CD14-positive monocyte (primary cell): ENCODE data around the gene C1QL1. TPM values are rescaled to one million over a fixed set of nuclear protein-coding genes. Genes with fewer than 3 reads are reported as not detected.

Experiments
- DNase-seq, 3 donors: peaks; one replicate each; pipeline ENCODE4 v3.0.0-alpha.2; 2011 to 2022
- H2AFZ ChIP-seq: 2 replicates; pipeline ENCODE4 v1.6.0; 2012; ENCODE audit warnings: mild to moderate bottlenecking, low read depth, low read length, inconsistent platforms; ENCODE audit not compliant: insufficient read depth, poor library complexity, severe bottlenecking
- H3K27ac ChIP-seq, 2 donors: 1 replicate in 1 of 2; 2 replicates in 1 of 2; pipeline ENCODE4 v1.5.1; 2012 to 2013; ENCODE audit warnings: low read length in 2 of 2, control low read depth in 1 of 2, inconsistent platforms in 1 of 2, low read depth in 1 of 2, mild to moderate bottlenecking in 1 of 2
- H3K27me3 ChIP-seq, 2 donors: one replicate each; pipeline versions ENCODE4 v1.6.0 to v1.6.1; 2011 to 2013; ENCODE audit warnings: low read length in 2 of 2; ENCODE audit not compliant: control insufficient read depth in 2 of 2, insufficient read depth in 2 of 2
- H3K36me3 ChIP-seq, 2 donors: replicated peaks in 1 of 2; 1 replicate in 1 of 2; 2 replicates in 1 of 2; pipeline versions ENCODE4 v1.5.1 to v1.6.1; 2012 to 2013; ENCODE audit warnings: low read length in 2 of 2, control low read depth in 1 of 2, inconsistent platforms in 1 of 2, mild to moderate bottlenecking in 1 of 2; ENCODE audit not compliant: insufficient read depth in 2 of 2, control insufficient read depth in 1 of 2
- H3K4me1 ChIP-seq, 2 donors: 1 replicate in 1 of 2; 2 replicates in 1 of 2; pipeline versions ENCODE4 v1.5.1 to v1.6.1; 2012 to 2013; ENCODE audit warnings: low read length in 2 of 2, control low read depth in 1 of 2, inconsistent platforms in 1 of 2, mild to moderate bottlenecking in 1 of 2, moderate library complexity in 1 of 2; ENCODE audit not compliant: insufficient read depth in 2 of 2, control insufficient read depth in 1 of 2
- H3K4me2 ChIP-seq: replicated peaks from 2 replicates; pipeline ENCODE3; 2012; ENCODE audit warnings: low read length, moderate library complexity, mild to moderate bottlenecking; ENCODE audit not compliant: poor library complexity, severe bottlenecking; ENCODE audit errors: extremely low read depth
- H3K4me3 ChIP-seq, 3 experiments: fragments of 200-600 bp in 1 of 3; sonication (generic) in 1 of 3; replicated peaks in 1 of 3; 1 replicate in 2 of 3; 2 replicates in 1 of 3; pipeline ENCODE4 v1.5.1; 2011 to 2013; ENCODE audit warnings: low read length in 3 of 3, mild to moderate bottlenecking in 3 of 3, control low read depth in 2 of 3, low read depth in 2 of 3, inconsistent platforms in 1 of 3, moderate library complexity in 1 of 3
- H3K79me2 ChIP-seq: 2 replicates; pipeline ENCODE4 v1.6.0; 2012; ENCODE audit warnings: mild to moderate bottlenecking, control low read depth, inconsistent platforms, low read length, moderate library complexity; ENCODE audit not compliant: insufficient read depth
- H3K9ac ChIP-seq: 2 replicates; pipeline ENCODE4 v1.6.0; 2017; ENCODE audit warnings: low read length, mild to moderate bottlenecking; ENCODE audit not compliant: insufficient read depth, poor library complexity, severe bottlenecking
- H3K9me3 ChIP-seq, 2 donors: replicated peaks in 1 of 2; 1 replicate in 1 of 2; 2 replicates in 1 of 2; pipeline versions ENCODE4 v1.5.1 to v1.6.1; 2012 to 2013; ENCODE audit warnings: low read length in 2 of 2, control low read depth in 1 of 2; ENCODE audit not compliant: control insufficient read depth in 1 of 2, insufficient read depth in 1 of 2
- H4K20me1 ChIP-seq: 2 replicates; pipeline ENCODE4 v1.6.0; 2012; ENCODE audit warnings: mild to moderate bottlenecking, low read length, control low read depth, moderate library complexity; ENCODE audit not compliant: insufficient read depth
- H3K27ac Mint-ChIP-seq, 7 donors: one replicate each; pipeline ENCODE4 v1.8.0; 2020; ENCODE audit warnings: mild to moderate bottlenecking in 7 of 7, mixed read lengths in 7 of 7, moderate library complexity in 6 of 7, inconsistent platforms in 2 of 7
- H3K27me3 Mint-ChIP-seq, 3 donors: one replicate each; pipeline ENCODE4 v1.8.0; 2021 to 2022; ENCODE audit warnings: low read depth in 3 of 3, mild to moderate bottlenecking in 3 of 3, mixed read lengths in 3 of 3, moderate library complexity in 3 of 3, inconsistent platforms in 1 of 3
- H3K36me3 Mint-ChIP-seq, 2 donors: one replicate each; pipeline ENCODE4 v1.8.0; 2020; ENCODE audit warnings: mixed read lengths in 2 of 2, inconsistent platforms in 1 of 2, mild to moderate bottlenecking in 1 of 2
- H3K4me1 Mint-ChIP-seq: one replicate; pipeline ENCODE4 v1.8.0; 2020; ENCODE audit warnings: mild to moderate bottlenecking, mixed read lengths
- H3K4me3 Mint-ChIP-seq, 2 donors: one replicate each; pipeline ENCODE4 v1.8.0; 2020; ENCODE audit warnings: mild to moderate bottlenecking in 2 of 2, mixed read lengths in 2 of 2, moderate library complexity in 1 of 2
- H3K9me3 Mint-ChIP-seq, 7 donors: one replicate each; pipeline ENCODE4 v1.8.0; 2020 to 2022; ENCODE audit warnings: mixed read lengths in 7 of 7, mild to moderate bottlenecking in 6 of 7, moderate library complexity in 6 of 7, inconsistent platforms in 2 of 7
- CTCF ChIP-seq: fragments of 200-600 bp; IDR thresholded peaks from one replicate; pipeline ENCODE4 v1.8.0; 2022; ENCODE audit warnings: antibody characterized with exemption, mild to moderate bottlenecking
- WGBS: methylation state at CpG from one replicate; pipeline ENCODE4 v1.1.5; 2013; ENCODE audit warnings: missing lambda C conversion rate; ENCODE audit not compliant: insufficient coverage; 5-methylcytosine and 5-hydroxymethylcytosine counted together
- intact Hi-C, 2 donors: fragments of 100-400 bp; cut with micrococcal nuclease; formaldehyde crosslinking; loops; one replicate each; pipeline versions ENCODE4 v1.15.0 to v1.15.1; 2023
- polyA plus RNA-seq, 3 donors: library from polyadenylated mRNA; depleted of rRNA in 1 of 3; unstranded in 2 of 3; stranded (reverse) in 1 of 3; fragments of 300-500 nt in 2 of 3; fragments of >200 nt in 1 of 3; fragmentation: Illumina TruSeq in 2 of 3; gene quantifications; 1 replicate in 2 of 3; 2 replicates in 1 of 3; pipeline ENCODE4 v1.2.3, GENCODE V29; 2012 to 2021

The C1QL1 gene
- polyA plus RNA-seq, 3 donors: not detected

GRCh38 chr17:44942456-44942855 is 25.6 kb downstream of the C1QL1 start:
- no peak overlapping the region for H2AFZ ChIP-seq
- no peaks in the 10 kb centered on the region for H4K20me1 ChIP-seq
- H3K4me1 Mint-ChIP-seq: peaks cover 14% of the 10 kb centered on the region
- no peak for DNase-seq
- H3K4me3 Mint-ChIP-seq: no peak overlapping the region
- H3K9me3 ChIP-seq: no peaks in the 10 kb centered on the region
- H3K9ac ChIP-seq: no peak overlapping the region
- H3K36me3 ChIP-seq: peaks cover 4 to 35% of the 10 kb centered on the region in 2 donors
- H3K27ac Mint-ChIP-seq: peak overlapping the region in 1 of 7 donors; percentile 17
- H3K4me1 ChIP-seq: peaks cover 13 to 21% of the 10 kb centered on the region in 2 donors
- peaks cover 0 to 2% (median 0%) of the 10 kb centered on the region in 3 donors for H3K27me3 Mint-ChIP-seq
- H3K4me3 ChIP-seq: no peak overlapping the region
- H3K79me2 ChIP-seq: peaks cover 100% of the 10 kb centered on the region
- no peak overlapping the region for H3K4me2 ChIP-seq
- no peaks in the 10 kb centered on the region for H3K27me3 ChIP-seq
- no peak for TF ChIP-seq CTCF
- no peak overlapping the region for H3K27ac ChIP-seq
- peaks cover 0 to 5% (median 2%) of the 10 kb centered on the region in 7 donors for H3K9me3 Mint-ChIP-seq
- WGBS: no CpG with 5 or more reads among the region's 4 CpGs
- peaks cover 10 to 51% of the 10 kb centered on the region in 2 donors for H3K36me3 Mint-ChIP-seq
- intact Hi-C loops: no loop called here

GRCh38 chr17:44941712-44942331 is 26.3 kb downstream of the C1QL1 start:
- no peak for DNase-seq
- 95% methylated on average over 7 of the region's 9 CpGs for WGBS
- Mint-ChIP-seq H3K4me1 (peaks cover 10% of the 10 kb centered on the region), H3K4me3 (no peak overlapping the region), H3K36me3 (peaks cover 14 to 51% of the 10 kb centered on the region in 2 donors), H3K9me3 (peaks cover 0 to 5% (median 2%) of the 10 kb centered on the region in 7 donors), H3K27me3 (peaks cover 0 to 2% (median 0%) of the 10 kb centered on the region in 3 donors), H3K27ac (peak overlapping the region in 2 of 7 donors; percentile 17 to 26)
- Histone ChIP-seq H4K20me1 (no peaks in the 10 kb centered on the region), H3K4me3 (no peak overlapping the region), H3K79me2 (peaks cover 100% of the 10 kb centered on the region), H3K27me3 (no peaks in the 10 kb centered on the region), H3K4me1 (peaks cover 7 to 15% of the 10 kb centered on the region in 2 donors), H3K36me3 (peaks cover 4 to 35% of the 10 kb centered on the region in 2 donors), H3K4me2 (no peak overlapping the region), H3K9me3 (no peaks in the 10 kb centered on the region), H3K9ac (no peak overlapping the region), H2AFZ (no peak overlapping the region), H3K27ac (peak overlapping the region in 1 of 2 donors; percentile 0)
- intact Hi-C loops: no loop called here
- no peak for TF ChIP-seq CTCF
